Cerebellar cortex (tissue), 1 donor: ENCODE results near the gene CSNK2A1.
"Not testable (repeated sequence)": the region's sequence is repeated elsewhere in the genome, so short reads cannot be mapped to it uniquely, and the experiment has no call there.

Source experiments
- DNase-seq: peaks from one replicate; pipeline ENCODE4 v3.0.0-alpha.2; 2015; ENCODE audit warnings: low spot score

Gene CSNK2A1

GRCh38 chr20:543369-544152 lies at the start of gene CSNK2A1:
CSNK2A1 (minus strand) TSS chr20:543790; CDS start chr20:508551, 35,239 bp downstream.
- DNase-seq = peak; percentile 97

GRCh38 chr20:592506-592905 lies 48.9 kb upstream of the CSNK2A1 start:
- no peak for DNase-seq

GRCh38 chr20:591941-592340 lies 48.4 kb upstream of the CSNK2A1 start:
- no peak for DNase-seq

- DNase-seq = peak; percentile 20
Measured at GRCh38 chr20:588932-589672, 45.5 kb upstream of the CSNK2A1 start.

- DNase-seq = no peak
Measured at GRCh38 chr20:588476-588875, 44.9 kb upstream of the CSNK2A1 start.

GRCh38 chr20:584971-585301 lies 41.3 kb upstream of the CSNK2A1 start:
- DNase-seq = no peak

GRCh38 chr20:584161-584970 lies 40.8 kb upstream of the CSNK2A1 start:
- DNase-seq = peak; percentile 25

- no peak for DNase-seq
Measured at GRCh38 chr20:582204-582603, 38.6 kb upstream of the CSNK2A1 start.

GRCh38 chr20:578940-579690 lies 35.5 kb upstream of the CSNK2A1 start:
- DNase-seq = not testable (repeated sequence)

- DNase-seq = peak; percentile 6
Measured at GRCh38 chr20:577167-577791, 33.7 kb upstream of the CSNK2A1 start.

GRCh38 chr20:576156-576555 lies 32.6 kb upstream of the CSNK2A1 start:
- DNase-seq = peak; percentile 6

- no peak for DNase-seq
Measured at GRCh38 chr20:575230-575629, 31.6 kb upstream of the CSNK2A1 start.

- DNase-seq = no peak
Measured at GRCh38 chr20:574297-574942, 30.8 kb upstream of the CSNK2A1 start.

- no peak for DNase-seq
Measured at GRCh38 chr20:573414-574296, 30.1 kb upstream of the CSNK2A1 start.

- DNase-seq = no peak
Measured at GRCh38 chr20:572727-573126, 29.1 kb upstream of the CSNK2A1 start.

- DNase-seq = no peak
Measured at GRCh38 chr20:571754-572441, 28.3 kb upstream of the CSNK2A1 start.

- no peak for DNase-seq
Measured at GRCh38 chr20:568673-569415, 25.3 kb upstream of the CSNK2A1 start.

- no peak for DNase-seq
Measured at GRCh38 chr20:568097-568652, 24.6 kb upstream of the CSNK2A1 start.
